MM.1S (cell line): ENCODE data around the gene FNDC7.
"Not testable (repeated sequence)": the region's sequence is repeated elsewhere in the genome, so short reads cannot be mapped to it uniquely, and the experiment has no call there.

Source experiments
- DNase-seq: peaks from one replicate; pipeline ENCODE4 v3.0.0-alpha.2; 2015
- H2AFZ ChIP-seq: fragments of 300-600 bp; sonication (generic); 2 replicates; pipeline ENCODE4 v1.6.0; 2016; ENCODE audit warnings: antibody characterized with exemption, low read length
- H3F3A ChIP-seq: fragments of 300-600 bp; sonication (generic); 2 replicates; pipeline ENCODE4 v1.6.1; 2016; ENCODE audit warnings: mild to moderate bottlenecking, antibody characterized with exemption, low read length, moderate library complexity, mixed read lengths; ENCODE audit not compliant: insufficient read depth
- H3K27ac ChIP-seq: fragments of 300-600 bp; sonication (generic); 2 replicates; pipeline ENCODE4 v1.5.1; 2016; ENCODE audit warnings: mild to moderate bottlenecking, low read length
- H3K27me3 ChIP-seq: fragments of 300-600 bp; sonication (generic); replicated peaks from 2 replicates; pipeline ENCODE4 v1.6.0; 2016; ENCODE audit warnings: low read length; ENCODE audit not compliant: insufficient read depth
- H3K36me3 ChIP-seq: fragments of 300-600 bp; sonication (generic); replicated peaks from 2 replicates; pipeline ENCODE4 v1.6.1; 2016; ENCODE audit warnings: mild to moderate bottlenecking, low read length, mixed read lengths; ENCODE audit not compliant: insufficient read depth
- H3K4me1 ChIP-seq: fragments of 300-600 bp; sonication (generic); 2 replicates; pipeline ENCODE4 v1.6.1; 2016; ENCODE audit warnings: low read length, mixed read lengths
- H3K4me2 ChIP-seq: fragments of 300-600 bp; sonication (generic); 2 replicates; pipeline ENCODE4 v1.6.0; 2016; ENCODE audit warnings: low read depth, low read length
- H3K4me3 ChIP-seq: fragments of 300-600 bp; sonication (generic); 2 replicates; pipeline ENCODE4 v1.5.1; 2016; ENCODE audit warnings: low read length, mixed read lengths
- H3K79me2 ChIP-seq: fragments of 300-600 bp; sonication (generic); 2 replicates; pipeline ENCODE4 v1.6.1; 2016; ENCODE audit warnings: mixed run types, low read length, mixed read lengths
- H3K9ac ChIP-seq: fragments of 300-600 bp; sonication (generic); 2 replicates; pipeline ENCODE4 v1.6.1; 2016; ENCODE audit warnings: low read length, mixed read lengths
- H3K9me2 ChIP-seq: fragments of 300-600 bp; sonication (generic); replicated peaks from 2 replicates; pipeline ENCODE4 v1.6.1; 2016; ENCODE audit warnings: mild to moderate bottlenecking, low read length, mixed read lengths; ENCODE audit not compliant: insufficient read depth
- H3K9me3 ChIP-seq: fragments of 300-600 bp; sonication (generic); replicated peaks from 2 replicates; pipeline ENCODE4 v1.6.1; 2016; ENCODE audit warnings: mild to moderate bottlenecking, low read length, mixed read lengths; ENCODE audit not compliant: insufficient read depth
- H4K20me1 ChIP-seq: fragments of 300-600 bp; sonication (generic); 2 replicates; pipeline ENCODE4 v1.6.1; 2016; ENCODE audit warnings: mild to moderate bottlenecking, low read length, moderate library complexity, mixed read lengths; ENCODE audit not compliant: insufficient read depth
- CTCF ChIP-seq: fragments of 300-600 bp; sonication (generic); IDR thresholded peaks from 2 replicates; pipeline ENCODE4 v1.5.1; 2016; ENCODE audit warnings: antibody characterized with exemption, low read length, mixed read lengths
- EZH2 ChIP-seq: fragments of 300-600 bp; sonication (generic); optimal IDR thresholded peaks from 2 replicates; pipeline ENCODE3; 2017; ENCODE audit warnings: low read depth, mild to moderate bottlenecking, antibody characterized with exemption, low read length, mixed read lengths
- EZH2phosphoT487 ChIP-seq: fragments of 300-600 bp; sonication (generic); IDR thresholded peaks from 2 replicates; pipeline ENCODE4 v1.6.1; 2018; ENCODE audit warnings: antibody characterized with exemption, low read length

Gene FNDC7

GRCh38 chr1:108701176-108701849 lies 11.4 kb upstream of the FNDC7 start:
- H3F3A ChIP-seq, result no peaks in the 10 kb centered on the region
- no peak for DNase-seq
- H3K9ac ChIP-seq, result no peak overlapping the region
- peaks cover 3% of the 10 kb centered on the region; the same call in 1 of the 2 replicates for H3K36me3 ChIP-seq
- no peaks in the 10 kb centered on the region for H3K27me3 ChIP-seq
- H3K27ac ChIP-seq, result no peak overlapping the region
- H3K79me2 ChIP-seq, result peaks cover 4% of the 10 kb centered on the region
- no peaks in the 10 kb centered on the region for H3K9me3 ChIP-seq
- no peak overlapping the region for H2AFZ ChIP-seq
- no peak overlapping the region for H3K4me3 ChIP-seq
- no peaks in the 10 kb centered on the region for H3K4me1 ChIP-seq
- H3K4me2 ChIP-seq, result no peak overlapping the region
- H3K9me2 ChIP-seq, result no peaks in the 10 kb centered on the region
- TF ChIP-seq EZH2, result no peak
- TF ChIP-seq CTCF, result no peak
- no peak for TF ChIP-seq EZH2phosphoT487
- no peaks in the 10 kb centered on the region for H4K20me1 ChIP-seq

- not testable (repeated sequence) for H3K9ac ChIP-seq, H3K36me3 ChIP-seq, H3K4me2 ChIP-seq, H4K20me1 ChIP-seq, H3K9me3 ChIP-seq, H3F3A ChIP-seq, H3K4me3 ChIP-seq, H3K4me1 ChIP-seq, H3K9me2 ChIP-seq, H3K27me3 ChIP-seq, H3K27ac ChIP-seq, H3K79me2 ChIP-seq, DNase-seq, H2AFZ ChIP-seq
Observed at GRCh38 chr1:108702109-108702508, 10.6 kb upstream of the FNDC7 start.

GRCh38 chr1:108703939-108704338 lies 8.8 kb upstream of the FNDC7 start:
- Histone ChIP-seq H3K36me3 (0 out of 2 replicates have a peak, but pooled peaks cover 2% of the 10 kb centered on the region), H3K27ac (no peak overlapping the region), H2AFZ (no peak overlapping the region), H4K20me1 (no peaks in the 10 kb centered on the region), H3K9ac (no peak overlapping the region), H3K4me1 (no peaks in the 10 kb centered on the region), H3K9me3 (no peaks in the 10 kb centered on the region), H3F3A (no peaks in the 10 kb centered on the region), H3K4me3 (no peak overlapping the region), H3K27me3 (no peaks in the 10 kb centered on the region), H3K4me2 (no peak overlapping the region), H3K9me2 (no peaks in the 10 kb centered on the region), H3K79me2 (no peaks in the 10 kb centered on the region)
- no peak for DNase-seq
- TF ChIP-seq EZH2phosphoT487, result no peak
- no peak for TF ChIP-seq CTCF
- TF ChIP-seq EZH2, result no peak

DNA sequence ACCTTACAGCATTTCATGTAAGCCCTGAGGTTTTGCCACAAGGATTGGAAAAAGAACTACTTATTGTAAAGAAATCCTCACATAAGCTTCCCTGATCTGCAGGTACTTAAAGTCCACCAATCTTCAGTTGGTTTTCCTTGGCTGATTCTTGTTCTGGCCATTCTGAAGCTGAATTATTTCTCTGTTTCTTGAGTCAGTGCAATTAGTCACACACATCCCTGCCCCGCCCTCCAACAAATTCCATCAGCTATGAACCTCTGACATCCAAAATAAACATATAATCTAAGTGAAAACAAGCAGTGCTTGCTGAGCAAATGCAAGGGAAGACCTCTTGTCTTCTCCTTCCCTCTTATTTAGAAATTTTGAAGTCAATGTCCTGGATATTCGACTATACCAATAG lies 8.2 kb upstream of the FNDC7 start:
- no peaks in the 10 kb centered on the region for H3K9me3 ChIP-seq
- no peak overlapping the region for H3K9ac ChIP-seq
- H3K36me3 ChIP-seq, result no peaks in the 10 kb centered on the region
- H3K4me3 ChIP-seq, result no peak overlapping the region
- no peaks in the 10 kb centered on the region for H3K9me2 ChIP-seq
- no peak overlapping the region for H3K4me2 ChIP-seq
- no peak overlapping the region for H3K27ac ChIP-seq
- no peaks in the 10 kb centered on the region for H3K79me2 ChIP-seq
- no peaks in the 10 kb centered on the region for H3K27me3 ChIP-seq
- no peaks in the 10 kb centered on the region for H3K4me1 ChIP-seq
- H2AFZ ChIP-seq, result no peak overlapping the region
- H4K20me1 ChIP-seq, result no peaks in the 10 kb centered on the region
- TF ChIP-seq EZH2phosphoT487, result no peak
- no peak for TF ChIP-seq CTCF
- no peak for TF ChIP-seq EZH2
- no peak for DNase-seq
- H3F3A ChIP-seq, result no peaks in the 10 kb centered on the region
